ENCODE measurements around the gene ATF6.

ATF6 gene

DNA sequence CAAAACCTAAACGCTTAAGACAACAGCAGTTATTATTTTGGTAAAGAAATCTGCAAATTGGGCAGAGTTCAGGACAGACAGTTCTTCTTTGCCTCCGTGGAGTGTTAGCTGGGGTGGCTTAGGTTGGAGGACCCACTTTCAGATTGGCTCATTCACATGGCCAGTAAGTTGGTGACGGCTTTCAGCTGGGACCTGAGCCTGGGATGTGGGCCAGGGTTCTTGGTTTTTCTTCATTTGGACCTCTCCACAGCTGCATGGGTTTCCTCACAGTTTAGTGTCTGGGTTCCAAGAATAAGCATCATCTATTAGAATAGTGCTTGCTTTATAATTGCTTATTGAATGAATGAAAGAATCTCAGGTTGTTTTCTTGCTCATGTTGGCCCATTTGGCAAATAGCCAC lies 72.2 kb downstream of the ATF6 start:
- DNase-seq = no peak

DNA sequence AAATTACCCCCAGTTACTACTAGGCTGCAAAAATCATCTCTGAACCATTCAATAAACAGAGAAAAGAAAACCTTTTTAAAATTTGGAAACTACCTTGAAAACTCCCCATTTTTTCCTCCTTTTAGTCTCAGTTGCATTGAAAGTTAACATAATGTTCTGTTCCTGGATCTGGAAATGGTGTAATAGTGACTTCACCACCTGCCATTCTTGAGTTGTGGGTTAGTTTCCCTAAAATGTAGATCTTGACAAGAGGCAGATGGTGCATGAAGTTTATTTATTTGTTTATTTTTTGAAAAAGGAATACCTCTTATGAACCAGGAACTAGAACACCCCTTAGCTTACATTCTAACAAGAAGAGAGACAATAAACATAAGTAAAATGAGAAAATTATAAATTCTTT lies 72.8 kb downstream of the ATF6 start:
- DNase-seq = no peak

DNA sequence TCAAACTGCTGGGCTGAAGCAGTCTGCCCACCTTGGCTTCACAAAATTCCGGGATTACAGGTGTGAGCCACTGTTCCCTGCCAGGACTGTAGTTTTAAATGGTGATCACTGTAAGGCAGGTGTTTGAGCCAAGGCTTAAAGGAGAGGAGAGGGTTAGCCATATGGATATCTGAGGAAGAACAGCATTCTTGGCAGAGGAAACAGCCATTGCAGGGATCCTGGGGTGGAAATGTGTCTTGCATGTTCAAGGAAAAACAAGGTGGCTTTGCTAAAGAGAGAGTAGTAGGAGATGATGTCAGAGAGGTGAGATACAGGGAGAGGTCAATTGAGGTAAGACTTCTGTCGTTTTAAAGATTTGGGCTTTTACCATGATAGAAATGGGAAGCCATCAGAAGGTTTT lies 73.5 kb downstream of the ATF6 start:
- peak; percentile 19 for DNase-seq

DNA sequence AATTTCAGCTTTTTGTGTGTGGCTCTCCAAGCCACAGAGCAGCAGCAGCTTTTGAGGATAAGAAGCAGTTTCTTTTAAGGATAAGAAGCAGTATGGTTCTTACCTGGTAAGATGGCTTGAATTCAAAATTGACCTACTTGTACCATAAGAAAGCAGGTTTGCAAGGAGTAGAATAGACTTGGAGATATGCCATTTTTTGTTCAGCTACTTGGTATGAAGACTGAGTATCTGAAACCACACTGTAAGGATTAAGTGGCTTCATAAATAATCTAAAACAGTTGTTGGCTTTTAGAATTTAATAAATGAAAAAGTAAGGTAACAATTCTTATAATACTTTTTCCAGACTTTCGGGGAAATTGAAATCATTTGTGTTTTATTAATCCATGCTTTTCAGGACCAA lies 74.2 kb downstream of the ATF6 start:
- no peak for DNase-seq

- no peak for DNase-seq
Measured at GRCh38 chr1:161843156-161843555, 77.0 kb downstream of the ATF6 start.

DNA sequence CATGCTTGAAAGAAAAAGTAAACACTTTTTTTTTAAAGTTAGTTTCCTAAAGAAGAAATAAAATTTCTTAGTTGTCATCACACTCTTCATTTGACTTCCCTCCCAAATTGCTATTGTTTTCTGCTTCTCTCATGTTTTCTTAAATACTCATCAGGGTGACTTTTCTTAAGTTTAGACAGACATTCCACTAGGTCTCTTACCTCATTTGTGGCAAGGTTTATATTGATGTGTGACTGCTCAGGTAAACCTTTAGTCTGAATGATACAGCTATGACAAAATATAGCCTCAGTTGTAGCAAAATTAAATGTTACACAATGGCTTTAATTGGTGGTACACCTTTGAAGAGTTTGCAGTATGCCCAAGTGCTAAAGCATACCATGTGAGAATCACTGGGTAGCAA lies 78.6 kb downstream of the ATF6 start:
- DNase-seq = no peak

GRCh38 chr1:161848676-161849075 lies 82.6 kb downstream of the ATF6 start:
- no peak for DNase-seq

- no peak for DNase-seq
Measured at GRCh38 chr1:161849518-161849917, 83.4 kb downstream of the ATF6 start.

GRCh38 chr1:161855260-161855659 lies 89.1 kb downstream of the ATF6 start:
- DNase-seq = no peak

DNA sequence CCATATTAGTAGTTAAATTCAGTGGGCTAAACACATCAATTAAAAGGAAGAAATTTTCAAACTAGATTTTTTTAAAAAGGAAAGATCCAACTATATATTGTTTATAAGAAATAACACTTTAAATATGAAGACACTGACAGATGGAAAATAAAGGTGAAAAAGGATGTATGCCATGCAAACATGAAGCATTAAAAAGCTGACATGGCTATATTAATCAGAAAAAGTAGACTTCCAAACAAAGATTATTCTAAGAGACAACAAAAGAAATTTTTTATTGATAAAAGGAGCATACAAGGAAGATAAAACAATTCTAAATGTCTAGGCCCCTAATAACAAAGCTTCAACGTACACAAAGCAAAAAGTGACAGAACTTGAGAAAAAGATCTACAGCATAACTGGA lies 92.2 kb downstream of the ATF6 start:
- no peak for DNase-seq

GRCh38 chr1:161863549-161863948 lies 97.4 kb downstream of the ATF6 start:
- no peak for DNase-seq

GRCh38 chr1:161864577-161864976 lies 98.5 kb downstream of the ATF6 start:
- DNase-seq = no peak

DNA sequence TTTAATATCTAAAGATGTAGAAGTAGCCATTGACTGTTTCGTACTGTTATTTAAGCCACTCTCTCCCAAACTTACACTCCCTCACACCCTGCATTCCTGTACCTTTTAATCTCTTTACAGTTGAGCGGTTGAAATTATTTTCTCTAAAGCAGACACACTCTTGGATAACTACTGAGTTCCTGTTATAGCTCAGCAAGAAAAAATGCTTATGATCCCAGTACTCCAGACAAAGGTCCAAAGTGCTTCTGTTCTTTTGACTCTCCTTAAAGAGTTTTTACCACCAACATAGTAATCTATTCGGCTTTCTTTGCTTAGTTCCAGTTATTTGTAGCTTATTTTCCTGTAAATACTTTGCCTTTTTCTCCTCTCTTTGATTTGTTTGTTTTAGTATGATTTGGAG lies 100.1 kb downstream of the ATF6 start:
- no peak for DNase-seq

GRCh38 chr1:161868832-161869231 lies 102.7 kb downstream of the ATF6 start:
- DNase-seq = no peak

DNA sequence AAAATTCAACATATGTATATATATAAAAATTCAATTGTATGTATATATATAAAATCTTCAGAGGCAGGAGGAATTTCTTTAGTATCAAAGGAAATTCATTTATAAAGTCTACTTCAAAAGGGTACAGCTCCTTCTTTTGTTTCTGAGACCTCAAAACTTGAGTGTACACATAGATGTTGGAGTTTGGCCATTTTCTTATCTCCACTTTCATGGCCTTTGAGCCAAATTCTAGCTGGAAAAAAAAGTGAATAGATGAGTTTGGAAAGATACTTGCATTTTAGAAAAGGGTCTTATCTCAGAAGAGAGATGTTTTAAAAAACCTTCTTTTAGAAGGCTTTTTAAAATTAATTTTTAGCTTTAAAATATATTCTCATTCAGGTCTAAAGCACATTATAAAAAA lies 103.2 kb downstream of the ATF6 start:
- no peak for DNase-seq

- peak; percentile 24 for DNase-seq
Measured at GRCh38 chr1:161872506-161872905, 106.4 kb downstream of the ATF6 start.

- DNase-seq = no peak
Measured at GRCh38 chr1:161879261-161879660, 113.1 kb downstream of the ATF6 start.

DNA sequence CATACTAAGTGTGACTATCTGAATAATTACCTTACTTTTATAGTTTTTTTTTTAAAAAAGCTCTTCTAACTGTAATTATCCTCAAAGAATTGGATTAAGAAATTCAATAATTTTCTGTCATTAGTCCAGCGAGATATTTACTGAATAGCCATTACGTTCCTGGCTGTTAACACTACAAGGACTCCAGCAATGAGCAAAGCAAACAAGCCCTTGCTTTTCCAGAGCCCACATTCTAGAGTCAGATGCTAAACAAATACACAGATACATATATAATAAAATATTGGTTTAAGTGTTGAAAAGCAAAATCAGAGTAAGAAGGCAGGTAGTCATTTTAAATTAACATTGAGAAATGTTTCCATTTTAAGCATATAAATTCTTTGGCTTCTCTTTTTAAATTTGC lies 118.4 kb downstream of the ATF6 start:
- DNase-seq = no peak

DNA sequence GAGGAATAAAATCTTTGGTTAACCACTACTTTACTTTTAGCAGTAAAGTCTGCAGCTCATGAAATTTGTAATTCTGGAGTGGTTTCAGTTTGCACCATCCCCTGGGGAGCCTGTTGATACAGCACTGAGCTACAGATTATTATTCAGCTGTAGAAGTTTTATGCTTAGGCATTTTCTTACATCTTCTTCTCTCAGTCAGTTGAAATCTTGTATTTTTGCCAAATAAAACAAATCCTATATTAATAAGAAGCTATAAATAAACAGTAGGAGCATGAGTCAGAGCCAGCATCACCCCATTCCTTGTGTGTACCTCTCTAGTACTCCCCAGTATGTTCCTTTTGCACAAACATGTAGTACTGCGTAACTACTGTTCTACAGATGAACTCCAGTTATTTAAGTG lies 118.9 kb downstream of the ATF6 start:
- DNase-seq = no peak

DNA sequence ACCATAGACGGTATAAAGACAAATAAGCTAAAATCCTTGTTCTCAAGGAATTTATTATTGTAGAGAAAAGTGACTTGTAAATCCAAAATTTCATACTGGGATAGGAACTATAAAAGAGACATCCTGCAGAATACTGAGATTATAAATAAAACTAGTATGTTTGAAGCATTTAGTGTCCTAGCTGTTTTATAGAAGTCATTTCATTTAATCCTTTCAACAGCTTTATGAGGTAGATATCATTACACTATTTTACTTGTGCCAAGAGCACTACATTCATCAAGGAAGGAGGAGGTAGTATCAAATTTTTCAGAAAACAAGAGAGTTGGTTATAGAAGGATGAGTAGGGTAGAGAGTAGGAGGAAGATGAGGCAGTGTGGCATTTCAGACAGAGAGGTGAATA lies 119.6 kb downstream of the ATF6 start:
- DNase-seq = no peak

GRCh38 chr1:161886589-161886988 lies 120.5 kb downstream of the ATF6 start:
- no peak for DNase-seq

DNA sequence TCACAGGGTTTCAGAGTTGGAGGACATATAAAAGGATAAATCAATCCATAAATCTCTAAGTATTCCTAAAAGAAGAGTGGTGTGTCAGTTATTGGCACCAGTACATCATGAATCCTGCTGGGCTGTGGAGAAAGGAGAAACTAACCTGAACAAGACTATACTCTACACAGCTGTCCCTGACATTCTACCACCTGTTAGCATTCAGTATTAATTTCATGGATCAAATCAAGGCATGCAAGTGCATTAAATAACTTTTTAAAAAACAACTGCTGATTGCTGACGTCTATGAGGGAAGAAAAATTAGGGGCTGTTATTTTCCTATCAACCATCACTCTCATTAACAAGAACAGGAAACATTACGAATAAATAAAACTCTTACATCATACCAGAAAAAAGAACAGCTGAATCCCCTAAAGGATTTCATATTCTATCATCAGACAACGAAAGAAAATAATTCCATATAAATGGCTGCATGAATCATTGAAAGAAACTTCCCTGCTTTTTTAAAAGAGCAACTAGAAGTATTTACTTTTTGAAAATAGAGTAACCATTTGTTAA lies 121.7 kb downstream of the ATF6 start:
- DNase-seq = peak; percentile 28

GRCh38 chr1:161890574-161890973 lies 124.5 kb downstream of the ATF6 start:
- DNase-seq = no peak

- no peak for DNase-seq
Measured at GRCh38 chr1:161899091-161899490, 133.0 kb downstream of the ATF6 start.

- no peak for DNase-seq
Measured at GRCh38 chr1:161900160-161900559, 134.0 kb downstream of the ATF6 start.

DNA sequence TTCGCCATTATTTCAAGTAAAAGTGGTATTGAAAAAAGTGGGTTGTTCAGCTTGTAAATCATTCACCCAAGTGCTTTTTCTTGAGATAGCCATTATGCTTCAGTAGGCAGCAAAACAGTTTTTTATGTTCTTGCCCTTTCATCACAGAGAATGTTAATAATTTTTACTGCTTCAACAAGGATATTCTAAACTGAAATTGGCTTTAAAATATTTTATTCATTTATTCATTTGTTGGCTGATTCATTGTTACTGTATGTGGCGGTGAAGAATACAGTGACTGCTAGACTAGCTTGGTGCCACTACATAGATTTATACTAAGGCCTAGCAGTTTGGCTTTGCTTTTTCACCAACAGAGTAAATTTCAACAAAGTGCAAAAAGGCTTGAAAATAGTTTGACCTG lies 136.1 kb downstream of the ATF6 start:
- DNase-seq = no peak
